Fibroblast of villous mesenchyme (primary cell): ENCODE measurements around the gene VCAN. TPM values are rescaled to one million over a fixed set of nuclear protein-coding genes. Genes with fewer than 3 reads are reported as not detected.
"Not testable (repeated sequence)": the region's sequence is repeated elsewhere in the genome, so short reads cannot be mapped to it uniquely, and the experiment has no call there.

Experiments used
- DNase-seq: peaks from one replicate; pipeline ENCODE4 v3.0.0-alpha.2; 2010; ENCODE audit warnings: low read depth
- H3K4me3 ChIP-seq: 2 replicates; pipeline ENCODE4 v1.5.1; 2011; ENCODE audit warnings: low read depth, mild to moderate bottlenecking, low read length
- total RNA-seq: library from RNA; depleted of rRNA; stranded (reverse); fragments of >200 nt; gene quantifications from 2 replicates; pipeline ENCODE4 v1.2.3, GENCODE V29; 2012
- TF ChIP-seq, protein P1 (sequence below): IDR thresholded peaks from 2 replicates; pipeline ENCODE4 v1.5.1; 2012; ENCODE audit warnings: low read depth, mild to moderate bottlenecking, low read length; ENCODE audit not compliant: insufficient read depth

Gene VCAN
- total RNA-seq, 1 donor: 490 TPM

DNA sequence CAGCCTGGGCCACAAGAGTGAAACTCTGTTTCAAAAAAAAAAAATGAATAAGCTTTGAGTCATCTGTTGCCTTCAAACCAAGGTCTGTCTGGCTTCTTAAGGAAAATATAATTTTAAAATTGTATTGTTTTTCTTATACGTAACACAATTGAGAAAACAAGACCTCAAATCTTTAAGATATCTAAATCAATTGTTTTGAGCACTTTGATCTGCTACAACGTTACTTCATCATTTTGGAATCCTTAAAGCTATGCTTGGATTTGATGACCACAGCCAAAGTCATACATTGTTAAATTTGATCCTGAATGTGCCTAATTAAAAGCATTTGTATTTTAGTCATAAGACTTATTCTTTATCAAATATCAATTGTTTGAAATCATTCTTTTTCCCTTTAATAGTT, 37.7 kb upstream of the VCAN start:
- TF ChIP-seq, protein P1, sequence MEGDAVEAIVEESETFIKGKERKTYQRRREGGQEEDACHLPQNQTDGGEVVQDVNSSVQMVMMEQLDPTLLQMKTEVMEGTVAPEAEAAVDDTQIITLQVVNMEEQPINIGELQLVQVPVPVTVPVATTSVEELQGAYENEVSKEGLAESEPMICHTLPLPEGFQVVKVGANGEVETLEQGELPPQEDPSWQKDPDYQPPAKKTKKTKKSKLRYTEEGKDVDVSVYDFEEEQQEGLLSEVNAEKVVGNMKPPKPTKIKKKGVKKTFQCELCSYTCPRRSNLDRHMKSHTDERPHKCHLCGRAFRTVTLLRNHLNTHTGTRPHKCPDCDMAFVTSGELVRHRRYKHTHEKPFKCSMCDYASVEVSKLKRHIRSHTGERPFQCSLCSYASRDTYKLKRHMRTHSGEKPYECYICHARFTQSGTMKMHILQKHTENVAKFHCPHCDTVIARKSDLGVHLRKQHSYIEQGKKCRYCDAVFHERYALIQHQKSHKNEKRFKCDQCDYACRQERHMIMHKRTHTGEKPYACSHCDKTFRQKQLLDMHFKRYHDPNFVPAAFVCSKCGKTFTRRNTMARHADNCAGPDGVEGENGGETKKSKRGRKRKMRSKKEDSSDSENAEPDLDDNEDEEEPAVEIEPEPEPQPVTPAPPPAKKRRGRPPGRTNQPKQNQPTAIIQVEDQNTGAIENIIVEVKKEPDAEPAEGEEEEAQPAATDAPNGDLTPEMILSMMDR: no peak
- no peak for DNase-seq
- H3K4me3 ChIP-seq: no peak overlapping the region

DNA sequence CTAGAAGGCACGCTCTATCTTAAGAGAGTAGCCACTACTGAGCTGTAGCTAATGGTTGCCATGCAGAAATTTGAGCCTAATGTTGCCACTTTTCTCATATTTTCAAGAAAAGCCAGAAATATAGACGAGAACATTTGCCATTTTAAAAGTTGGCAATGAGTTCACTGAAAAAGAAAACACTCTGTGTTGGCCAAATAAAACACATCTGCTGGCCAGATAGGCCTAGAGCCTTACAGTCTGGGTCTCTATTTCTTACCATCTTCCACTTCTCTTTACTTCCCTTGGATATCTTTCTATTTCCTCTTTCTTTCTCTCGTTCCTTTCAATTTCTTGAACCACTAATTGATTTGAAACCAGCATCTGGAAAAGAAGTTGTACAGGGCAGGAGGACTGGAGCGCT, 36.6 kb upstream of the VCAN start:
- DNase-seq: no peak
- TF ChIP-seq, protein P1: no peak
- H3K4me3 ChIP-seq: no peak overlapping the region

DNA sequence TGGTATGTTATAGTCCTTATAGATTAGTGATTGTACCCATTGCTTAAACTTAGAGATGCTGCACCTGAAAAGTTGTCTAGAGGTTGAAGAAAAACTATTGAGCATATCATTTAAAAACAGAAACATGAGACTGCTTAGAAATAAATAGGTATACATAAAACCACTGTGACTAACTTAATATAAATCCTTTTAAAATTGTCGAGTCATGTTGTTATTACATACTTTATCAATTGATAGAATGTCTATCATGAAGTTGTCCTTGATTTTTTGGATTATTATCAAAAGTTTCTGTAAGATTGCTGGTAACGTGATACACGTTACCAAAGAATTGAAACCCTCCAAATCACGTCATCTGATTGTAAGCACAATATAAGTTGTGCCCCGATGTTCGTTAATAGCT, 35.3 kb upstream of the VCAN start:
- no peak for DNase-seq
- H3K4me3 ChIP-seq: no peak overlapping the region
- TF ChIP-seq, protein P1: no peak

DNA sequence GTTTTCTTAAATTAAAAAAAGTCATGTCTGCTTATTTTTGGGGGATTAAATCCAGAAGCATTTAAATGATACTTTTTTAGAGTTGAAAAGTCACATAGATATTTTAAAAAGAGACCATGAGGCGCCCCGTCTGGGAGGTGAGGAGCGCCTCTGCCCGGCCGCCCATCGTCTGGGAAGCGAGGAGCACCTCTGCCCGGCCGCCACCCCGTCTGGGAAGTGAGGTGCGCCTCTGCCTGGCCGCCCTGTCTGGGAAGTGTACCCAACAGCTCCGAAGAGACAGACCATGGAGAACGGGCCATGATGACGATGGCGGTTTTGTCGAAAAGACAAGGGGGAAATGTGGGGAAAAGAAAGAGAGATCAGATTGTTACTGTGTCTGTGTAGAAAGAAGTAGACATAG, 33.8 kb upstream of the VCAN start:
- not testable (repeated sequence) for DNase-seq, H3K4me3 ChIP-seq

DNA sequence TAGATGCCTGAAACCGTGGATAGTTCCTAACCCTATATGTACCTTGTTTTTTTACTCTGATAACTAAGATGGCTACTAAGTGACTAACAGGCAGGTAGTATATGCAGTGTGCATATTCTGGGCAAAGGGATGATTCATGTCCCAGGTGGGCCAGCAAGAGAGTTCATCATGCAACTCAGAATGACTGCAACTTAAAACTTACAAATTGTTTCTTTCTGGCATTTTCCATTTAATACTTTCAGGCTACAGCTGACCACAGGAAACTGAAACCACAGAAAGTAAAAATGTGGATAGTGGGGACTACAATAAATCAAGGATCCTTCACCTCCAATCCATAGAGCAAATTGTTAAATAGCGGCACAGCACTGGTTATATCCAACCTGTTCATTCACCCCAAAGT, 30.7 kb upstream of the VCAN start:
- no peak overlapping the region for H3K4me3 ChIP-seq
- peak; percentile 43 for DNase-seq
- TF ChIP-seq, protein P1: no peak

DNA sequence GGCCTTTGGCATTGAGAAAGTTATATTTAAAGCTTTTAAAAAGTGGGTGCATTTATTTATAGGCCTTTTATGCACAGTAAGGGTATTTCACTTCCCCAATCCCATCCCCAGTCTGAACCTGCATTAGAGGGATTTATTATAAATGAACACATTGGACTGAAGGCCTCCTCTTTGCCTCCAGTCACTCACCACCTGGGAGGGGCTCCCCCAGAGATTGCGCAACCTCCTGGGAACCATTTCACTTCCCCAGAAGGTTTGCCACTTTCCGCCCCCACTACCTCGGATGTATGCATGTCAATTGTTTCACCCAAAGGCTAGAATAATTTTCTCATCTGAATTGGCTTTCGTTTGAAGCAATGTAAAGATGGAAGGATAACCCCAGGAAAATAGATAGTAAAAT, 29.8 kb upstream of the VCAN start:
- TF ChIP-seq, protein P1: no peak
- no peak overlapping the region for H3K4me3 ChIP-seq
- no peak for DNase-seq

DNA sequence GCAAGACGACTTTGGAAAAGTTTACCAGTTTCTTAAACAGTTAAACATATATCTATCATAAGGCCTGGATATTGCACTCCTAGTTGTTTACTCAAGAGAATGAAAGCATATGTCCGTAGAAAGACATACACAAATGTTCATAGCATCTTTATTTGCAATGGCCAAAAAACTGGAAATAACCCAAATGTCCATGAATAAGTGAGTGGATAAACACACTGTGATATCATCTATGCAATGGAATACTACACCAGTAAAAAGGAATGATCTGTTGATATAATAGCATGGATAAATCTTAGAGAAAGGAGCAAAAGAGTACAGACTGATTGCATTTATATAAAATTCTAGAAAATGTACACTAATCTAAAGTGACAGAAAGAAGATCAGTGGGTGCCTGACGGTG, 28.0 kb upstream of the VCAN start:
- no peak for DNase-seq
- TF ChIP-seq, protein P1: no peak
- H3K4me3 ChIP-seq: no peak overlapping the region
